Vagina (tissue), 2 donors: ENCODE data around the gene KCNMB3. TPM values are rescaled to one million over a fixed set of nuclear protein-coding genes. Genes with fewer than 3 reads are reported as not detected.

ENCODE experiments used
- DNase-seq, 2 donors: peaks; one replicate each; pipeline ENCODE4 v3.0.0-alpha.2; 2017; ENCODE audit errors: extremely low spot score in 2 of 2
- H3K27ac ChIP-seq: fragments of 200-600 bp; sonication (generic); one replicate; pipeline ENCODE4 v1.5.1; 2019
- H3K27me3 ChIP-seq: fragments of 200-600 bp; sonication (generic); one replicate; pipeline ENCODE4 v1.5.1; 2019
- H3K36me3 ChIP-seq, 2 donors: fragments of 200-600 bp; sonication (generic); one replicate each; pipeline ENCODE4 v1.5.1; 2017 to 2019
- H3K4me1 ChIP-seq: fragments of 200-600 bp; sonication (generic); one replicate; pipeline ENCODE4 v1.5.1; 2019
- H3K4me3 ChIP-seq, 2 donors: fragments of 200-600 bp; sonication (generic); 1 replicate in 1 of 2; 2 replicates in 1 of 2; pipeline ENCODE4 v1.5.1; 2016 to 2019
- H3K9me3 ChIP-seq: fragments of 200-600 bp; sonication (generic); one replicate; pipeline ENCODE4 v1.5.1; 2019
- CTCF ChIP-seq, 3 experiments: fragments of 450-650 bp in 2 of 3; fragments of 200-600 bp in 1 of 3; sonication (generic) in 1 of 3; IDR thresholded peaks; one replicate each; pipeline ENCODE4 v1.5.1; 2017 to 2019; ENCODE audit warnings: antibody characterized with exemption in 3 of 3, mild to moderate bottlenecking in 2 of 3, moderate library complexity in 2 of 3
- POLR2A ChIP-seq, 2 donors: fragments of 450-650 bp; IDR thresholded peaks; one replicate each; pipeline ENCODE4 v1.6.1; 2017; ENCODE audit warnings: antibody characterized with exemption in 2 of 2, mild to moderate bottlenecking in 2 of 2, moderate library complexity in 2 of 2
- POLR2AphosphoS5 ChIP-seq, 2 donors: sonication (generic); formaldehyde crosslinking; IDR thresholded peaks; one replicate each; pipeline ENCODE4 v1.9.0; 2017; ENCODE audit warnings: antibody characterized with exemption in 2 of 2, mild to moderate bottlenecking in 2 of 2, low read depth in 1 of 2; ENCODE audit not compliant: insufficient read depth in 1 of 2
- intact Hi-C: fragments of 100-400 bp; cut with DNase I; formaldehyde crosslinking; loops from one replicate; pipeline ENCODE4 v1.15.1; 2023
- total RNA-seq: library from RNA; depleted of rRNA; stranded (reverse); fragments of >200 nt; gene quantifications from one replicate; pipeline ENCODE4 v1.2.3, GENCODE V29; 2016

Gene KCNMB3
- total RNA-seq, 1 donor from 2014 or later, result 1.2 TPM

GRCh38 chr3:179236669-179237301 is 14.1 kb downstream of the KCNMB3 start:
- H3K36me3 ChIP-seq, result peaks cover 0 to 12% of the 10 kb centered on the region in 2 donors
- intact Hi-C loops, result no loop called here
- no peak for DNase-seq
- no peaks in the 10 kb centered on the region for H3K27me3 ChIP-seq
- no peaks in the 10 kb centered on the region for H3K9me3 ChIP-seq
- TF ChIP-seq POLR2AphosphoS5 (IDR thresholded peaks at IDR 0.05; ENCODE audit: insufficient read depth in 1 of 2, low read depth in 1 of 2) (no peak), CTCF (IDR thresholded peaks at IDR 0.05) (no peak), POLR2A (IDR thresholded peaks at IDR 0.05) (no peak)
- no peak overlapping the region for H3K4me3 ChIP-seq
- no peaks in the 10 kb centered on the region for H3K4me1 ChIP-seq
- H3K27ac ChIP-seq, result no peak overlapping the region

GRCh38 chr3:179234199-179234598 is 16.7 kb downstream of the KCNMB3 start:
- peaks cover 0 to 23% of the 10 kb centered on the region in 2 donors for H3K36me3 ChIP-seq
- H3K9me3 ChIP-seq, result no peaks in the 10 kb centered on the region
- no peak for DNase-seq
- no peaks in the 10 kb centered on the region for H3K4me1 ChIP-seq
- H3K27me3 ChIP-seq, result no peaks in the 10 kb centered on the region
- TF ChIP-seq POLR2A (IDR thresholded peaks at IDR 0.05) (no peak), POLR2AphosphoS5 (IDR thresholded peaks at IDR 0.05; ENCODE audit: insufficient read depth in 1 of 2, low read depth in 1 of 2) (no peak), CTCF (IDR thresholded peaks at IDR 0.05) (no peak)
- H3K4me3 ChIP-seq, result no peak overlapping the region
- intact Hi-C loops, result no loop called here
- no peak overlapping the region for H3K27ac ChIP-seq

GRCh38 chr3:179233043-179233442 is 17.9 kb downstream of the KCNMB3 start:
- Histone ChIP-seq H3K4me1 (no peaks in the 10 kb centered on the region), H3K27ac (no peak overlapping the region), H3K4me3 (no peak overlapping the region), H3K36me3 (peaks cover 0 to 23% of the 10 kb centered on the region in 2 donors), H3K27me3 (no peaks in the 10 kb centered on the region), H3K9me3 (no peaks in the 10 kb centered on the region)
- TF ChIP-seq POLR2AphosphoS5 (IDR thresholded peaks at IDR 0.05; ENCODE audit: insufficient read depth in 1 of 2, low read depth in 1 of 2) (no peak), POLR2A (IDR thresholded peaks at IDR 0.05) (no peak), CTCF (IDR thresholded peaks at IDR 0.05) (no peak)
- intact Hi-C loops, result no loop called here
- DNase-seq, result no peak

GRCh38 chr3:179229177-179229576 is 21.7 kb downstream of the KCNMB3 start:
- TF ChIP-seq CTCF (IDR thresholded peaks at IDR 0.05) (no peak), POLR2A (IDR thresholded peaks at IDR 0.05) (no peak), POLR2AphosphoS5 (IDR thresholded peaks at IDR 0.05; ENCODE audit: insufficient read depth in 1 of 2, low read depth in 1 of 2) (no peak)
- H3K27me3 ChIP-seq, result no peaks in the 10 kb centered on the region
- no peaks in the 10 kb centered on the region for H3K4me1 ChIP-seq
- intact Hi-C loops, result no loop called here
- no peaks in the 10 kb centered on the region for H3K9me3 ChIP-seq
- no peak for DNase-seq
- peaks cover 0 to 32% of the 10 kb centered on the region in 2 donors for H3K36me3 ChIP-seq
- H3K27ac ChIP-seq, result no peak overlapping the region
- no peak overlapping the region for H3K4me3 ChIP-seq

- Histone ChIP-seq H3K36me3 (peaks cover 0 to 33% of the 10 kb centered on the region in 2 donors), H3K4me3 (no peak overlapping the region), H3K4me1 (no peaks in the 10 kb centered on the region), H3K27ac (no peak overlapping the region), H3K9me3 (no peaks in the 10 kb centered on the region), H3K27me3 (no peaks in the 10 kb centered on the region)
- no peak for DNase-seq
- intact Hi-C loops, result no loop called here
- no peak for TF ChIP-seq CTCF (IDR thresholded peaks at IDR 0.05)
- no peak for TF ChIP-seq POLR2A (IDR thresholded peaks at IDR 0.05)
- TF ChIP-seq POLR2AphosphoS5 (IDR thresholded peaks at IDR 0.05; ENCODE audit: insufficient read depth in 1 of 2, low read depth in 1 of 2), result no peak
Measured at GRCh38 chr3:179227349-179227748, 23.6 kb downstream of the KCNMB3 start.
